Measurements from ENCODE around the gene SFSWAP. TPM values are rescaled to one million over a fixed set of nuclear protein-coding genes. Genes with fewer than 3 reads are reported as not detected.

The SFSWAP gene
- total and polyA plus RNA-seq, 2 experiments from 2014 or later, result 21.4 to 25.1 TPM

- H3K9me3 ChIP-seq (ENCODE audit: low read depth), result no peaks in the 10 kb centered on the region
- no peaks in the 10 kb centered on the region for H3K27me3 ChIP-seq
- TF ChIP-seq EZH2phosphoT487 (IDR thresholded peaks at IDR 0.05; ENCODE audit: low read depth, severe bottlenecking, unreplicated experiment) (no peak), EZH2 (IDR thresholded peaks at IDR 0.05; ENCODE audit: borderline replicate concordance) (no peak), CTCF (IDR thresholded peaks at IDR 0.05; ENCODE audit: poor library complexity) (no peak)
- H3K4me2 ChIP-seq, result no peak overlapping the region
- no peaks in the 10 kb centered on the region for H4K20me1 ChIP-seq (ENCODE audit: insufficient read depth, poor library complexity, severe bottlenecking)
- H3K9me2 ChIP-seq (replicated peaks; ENCODE audit: insufficient read depth), result no peaks in the 10 kb centered on the region
- no peak for DNase-seq (ENCODE audit: low spot score)
- no peaks in the 10 kb centered on the region for H3K4me1 ChIP-seq (ENCODE audit: insufficient read depth)
- no peaks in the 10 kb centered on the region for H3K36me3 ChIP-seq (replicated peaks; ENCODE audit: insufficient read depth, low read depth)
- H3K27ac ChIP-seq, result no peak overlapping the region
- H3K79me2 ChIP-seq, result no peaks in the 10 kb centered on the region
- H2AFZ ChIP-seq, result no peak overlapping the region
- H3K4me3 ChIP-seq, result no peak overlapping the region
- 90% methylated on average over 19 of the region's 19 CpGs for WGBS (ENCODE audit: low lambda C conversion rate, missing lambda C conversion rate)
Measured at GRCh38 chr12:131793243-131794022, 82.5 kb downstream of the SFSWAP start.

- H3K9me3 ChIP-seq (ENCODE audit: low read depth), result no peaks in the 10 kb centered on the region
- H3K4me3 ChIP-seq, result no peak overlapping the region
- no peak overlapping the region for H2AFZ ChIP-seq
- no peak overlapping the region for H3K27ac ChIP-seq
- H3K4me2 ChIP-seq, result no peak overlapping the region
- H4K20me1 ChIP-seq (ENCODE audit: insufficient read depth, poor library complexity, severe bottlenecking), result no peaks in the 10 kb centered on the region
- no peak for DNase-seq (ENCODE audit: low spot score)
- H3K27me3 ChIP-seq, result no peaks in the 10 kb centered on the region
- WGBS (ENCODE audit: low lambda C conversion rate, missing lambda C conversion rate), result 95% methylated on average over 7 of the region's 7 CpGs
- no peaks in the 10 kb centered on the region for H3K36me3 ChIP-seq (replicated peaks; ENCODE audit: insufficient read depth, low read depth)
- TF ChIP-seq CTCF (IDR thresholded peaks at IDR 0.05; ENCODE audit: poor library complexity) (no peak), EZH2phosphoT487 (IDR thresholded peaks at IDR 0.05; ENCODE audit: low read depth, severe bottlenecking, unreplicated experiment) (no peak), EZH2 (IDR thresholded peaks at IDR 0.05; ENCODE audit: borderline replicate concordance) (no peak)
- no peaks in the 10 kb centered on the region for H3K9me2 ChIP-seq (replicated peaks; ENCODE audit: insufficient read depth)
- no peaks in the 10 kb centered on the region for H3K4me1 ChIP-seq (ENCODE audit: insufficient read depth)
- H3K79me2 ChIP-seq, result no peaks in the 10 kb centered on the region
Measured at GRCh38 chr12:131794061-131794460, 83.2 kb downstream of the SFSWAP start.

GRCh38 chr12:131794573-131794972, 83.7 kb downstream of the SFSWAP start:
- Histone ChIP-seq H3K4me1 (ENCODE audit: insufficient read depth) (no peaks in the 10 kb centered on the region), H3K9me3 (ENCODE audit: low read depth) (no peaks in the 10 kb centered on the region), H3K4me2 (no peak overlapping the region), H3K27me3 (no peaks in the 10 kb centered on the region), H3K4me3 (no peak overlapping the region), H3K9me2 (replicated peaks; ENCODE audit: insufficient read depth) (no peaks in the 10 kb centered on the region), H4K20me1 (ENCODE audit: insufficient read depth, poor library complexity, severe bottlenecking) (no peaks in the 10 kb centered on the region), H3K27ac (no peak overlapping the region), H2AFZ (no peak overlapping the region), H3K79me2 (no peaks in the 10 kb centered on the region), H3K36me3 (replicated peaks; ENCODE audit: insufficient read depth, low read depth) (no peaks in the 10 kb centered on the region)
- WGBS (ENCODE audit: low lambda C conversion rate, missing lambda C conversion rate), result 94% methylated on average over 10 of the region's 10 CpGs
- TF ChIP-seq EZH2 (IDR thresholded peaks at IDR 0.05; ENCODE audit: borderline replicate concordance), result no peak
- TF ChIP-seq CTCF (IDR thresholded peaks at IDR 0.05; ENCODE audit: poor library complexity), result no peak
- no peak for TF ChIP-seq EZH2phosphoT487 (IDR thresholded peaks at IDR 0.05; ENCODE audit: low read depth, severe bottlenecking, unreplicated experiment)
- DNase-seq (ENCODE audit: low spot score), result no peak

Data from hepatocyte (in vitro differentiated cells).